H1 (cell line): ENCODE measurements around the gene PIGK. TPM values are rescaled to one million over a fixed set of nuclear protein-coding genes. Genes with fewer than 3 reads are reported as not detected.

Experiments
- GABPA ChIP-seq: IDR thresholded peaks from 2 replicates; pipeline ENCODE4 v1.6.1; 2011; ENCODE audit warnings: mild to moderate bottlenecking, low read length, moderate library complexity, borderline replicate concordance; ENCODE audit not compliant: insufficient read depth
- JUND ChIP-seq: IDR thresholded peaks from 2 replicates; pipeline ENCODE4 v1.6.1; 2011; ENCODE audit warnings: mild to moderate bottlenecking, improper control_type of control experiment, low read length
- MAFK ChIP-seq: IDR thresholded peaks from 2 replicates; pipeline ENCODE4 v1.6.1; 2012; ENCODE audit warnings: low read depth, mild to moderate bottlenecking, improper control_type of control experiment, low read length
- RNF2 ChIP-seq: fragments of 200-900, 300-1000 bp; sonication (generic); IDR thresholded peaks from 2 replicates; pipeline ENCODE4 v1.7.1; 2016; ENCODE audit warnings: borderline replicate concordance, low read depth, mild to moderate bottlenecking, antibody characterized with exemption, low read length; ENCODE audit not compliant: poor library complexity, severe bottlenecking; ENCODE audit errors: missing control alignments
- TAF7 ChIP-seq: optimal IDR thresholded peaks from 2 replicates; pipeline ENCODE3; 2011; ENCODE audit warnings: low read depth, mild to moderate bottlenecking, inconsistent platforms, low read length, moderate library complexity, borderline replicate concordance
- polyA plus RNA-seq, 7 experiments: library from polyadenylated mRNA; depleted of rRNA in 3 of 7; stranded (reverse) in 5 of 7; unstranded in 2 of 7; fragments of >200 nt in 5 of 7; fragments of 200-250 nt in 2 of 7; gene quantifications; 1 replicate in 5 of 7; 2 replicates in 1 of 7; 4 replicates in 1 of 7; pipeline versions ENCODE4 v1.2.1 to v1.2.3, GENCODE V29; 2011 to 2013; ENCODE audit warnings: missing spikeins in 2 of 7, mixed read lengths in 2 of 7
- total RNA-seq: library from RNA; stranded (reverse); fragmentation: NEBNext Ultra II Directional; extraction: Animal tissue kit (Norgen Biotek cat#: 25700); gene quantifications from 2 replicates; pipeline ENCODE4 v1.2.1, GENCODE V29; 2021

Gene PIGK
- total and polyA plus RNA-seq, 2 of the 8 experiments (the other 6 are each of a cell fraction or from before 2014, with no cell fraction given), result 5.6 to 23.2 TPM

- no peak for TF ChIP-seq JUND
- no peak for TF ChIP-seq RNF2
- TF ChIP-seq MAFK, result no peak
- no peak for TF ChIP-seq TAF7
- no peak for TF ChIP-seq GABPA
Observed at GRCh38 chr1:77168358-77168757, 50.9 kb downstream of the PIGK start (continued).
